HCT116 (cell line): ENCODE data around the gene CUBN.

Experiments
- ATF3 ChIP-seq: IDR thresholded peaks from 2 replicates; pipeline ENCODE4 v1.6.1; 2012
- CBX3 ChIP-seq: IDR thresholded peaks from 2 replicates; pipeline ENCODE4 v1.6.1; 2012; ENCODE audit warnings: low read depth
- CTCF ChIP-seq, 3 experiments: fragments of 200-600 bp in 1 of 3; sonication (generic) in 1 of 3; IDR thresholded peaks in 2 of 3; conservative IDR thresholded peaks in 1 of 3; 2 replicates each; pipeline ENCODE4 v1.5.1; 2012 to 2017; ENCODE audit warnings: low read depth in 2 of 3, low read length in 2 of 3, antibody characterized with exemption in 1 of 3, borderline replicate concordance in 1 of 3, control low read depth in 1 of 3, mild to moderate bottlenecking in 1 of 3, mixed read lengths in 1 of 3, mixed run types in 1 of 3, moderate library complexity in 1 of 3; ENCODE audit not compliant: insufficient read depth in 1 of 3
- EZH2 ChIP-seq: fragments of 200-600 bp; sonication (generic); IDR thresholded peaks from 2 replicates; pipeline ENCODE4 v1.6.1; 2017; ENCODE audit warnings: antibody characterized with exemption, mixed run types
- EZH2phosphoT487 ChIP-seq: fragments of 200-600 bp; IDR thresholded peaks from 2 replicates; pipeline ENCODE4 v1.6.1; 2018; ENCODE audit warnings: antibody characterized with exemption, borderline replicate concordance
- POLR2A ChIP-seq: IDR thresholded peaks from 2 replicates; pipeline ENCODE4 v1.7.0; 2011; ENCODE audit warnings: borderline replicate concordance; ENCODE audit not compliant: insufficient read depth, insufficient read length; ENCODE audit errors: extremely low read depth
- POLR2AphosphoS5 ChIP-seq: IDR thresholded peaks from 2 replicates; pipeline ENCODE4 v1.6.1; 2011; ENCODE audit warnings: mild to moderate bottlenecking, low read depth, low read length, moderate library complexity
- RAD21 ChIP-seq: IDR thresholded peaks from 2 replicates; pipeline ENCODE4 v1.6.1; 2012; ENCODE audit warnings: low read depth, mild to moderate bottlenecking
- SP1 ChIP-seq: IDR thresholded peaks from 2 replicates; pipeline ENCODE4 v1.6.1; 2012; ENCODE audit warnings: low read depth
- TCF7L2 ChIP-seq: IDR thresholded peaks from 2 replicates; pipeline ENCODE4 v1.7.0; 2011; ENCODE audit warnings: borderline replicate concordance, inconsistent platforms; ENCODE audit not compliant: insufficient read depth, insufficient read length; ENCODE audit errors: extremely low read depth
- YY1 ChIP-seq: IDR thresholded peaks from 2 replicates; pipeline ENCODE4 v1.6.1; 2011; ENCODE audit warnings: low read length, low read depth, moderate library complexity, mild to moderate bottlenecking; ENCODE audit not compliant: insufficient replicate concordance; ENCODE audit errors: extremely low read depth
- ZBTB33 ChIP-seq: IDR thresholded peaks from 2 replicates; pipeline ENCODE4 v1.6.1; 2011; ENCODE audit warnings: mild to moderate bottlenecking, low read length, moderate library complexity; ENCODE audit not compliant: insufficient replicate concordance; ENCODE audit errors: extremely low read depth

GRCh38 chr10:17066807-17067206 lies 62.8 kb downstream of the CUBN start:
- no peak for TF ChIP-seq EZH2phosphoT487
- TF ChIP-seq CTCF (IDR thresholded peaks at IDR 0.05 in 2 of 3, conservative IDR thresholded peaks at IDR 0.05 in 1 of 3; ENCODE audit: borderline replicate concordance in 1 of 3, insufficient read depth in 1 of 3, low read depth in 2 of 3, low read length in 2 of 3): no peak
- TF ChIP-seq ATF3: no peak
- TF ChIP-seq TCF7L2: no peak
- TF ChIP-seq EZH2: no peak
- no peak for TF ChIP-seq YY1
- no peak for TF ChIP-seq POLR2AphosphoS5
- TF ChIP-seq SP1: no peak
- TF ChIP-seq ZBTB33: no peak
- TF ChIP-seq RAD21: no peak
- no peak for TF ChIP-seq POLR2A
- no peak for TF ChIP-seq CBX3
